K562 (cell line): ENCODE results near the gene FMNL2. TPM values are rescaled to one million over a fixed set of nuclear protein-coding genes. Genes with fewer than 3 reads are reported as not detected.

Experiments
- ATAC-seq: fragments of 200-7000 bp; cut with Tn5 transposase; 3 replicates; pipeline ENCODE4 v1.9.1; 2020; ENCODE audit warnings: moderate library complexity
- BruUV-seq: library from RNA; stranded (reverse); fragments of 400-500 nt; replicated peaks from 2 replicates; lab custom pipeline; 2021; lab: Mats Ljungman, UMichigan
- CTCF ChIA-PET: fragments of 300-600 bp; formaldehyde crosslinking; extraction: SDS; loops from one replicate; lab custom pipeline; 2021; ENCODE audit warnings: low intra/inter-chr PET ratio; lab: Yijun Ruan, JAX
- POLR2A ChIA-PET: fragments of 300-600, 350-650 bp; sonication (Branson Sonifier 250); formaldehyde crosslinking; extraction: SDS; loops from one replicate; lab custom pipeline; 2021; ENCODE audit warnings: antibody characterized with exemption, inconsistent platforms; lab: Yijun Ruan, JAX
- DNase-seq, 4 experiments: peaks; one replicate each; pipeline versions ENCODE4 v3.0.0 to v3.0.0-alpha.2; 2011 to 2018; ENCODE audit warnings: low spot score in 3 of 4, mixed read lengths in 3 of 4; ENCODE audit errors: extremely low read depth in 1 of 4
- FAIRE-seq: peaks from 2 replicates; lab custom pipeline; 2011; peaks lifted over from hg19 to GRCh38; lab: Jason Lieb, UNC
- H2AFZ ChIP-seq: 2 replicates; pipeline ENCODE4 v1.6.0; 2011; ENCODE audit warnings: low read depth, low read length, control low read depth, inconsistent platforms
- H3K27ac ChIP-seq: fragments of 200-600 bp; 3 replicates; pipeline ENCODE4 v1.8.0; 2011; ENCODE audit warnings: low read depth, mild to moderate bottlenecking, control low read depth, inconsistent platforms, low read length, moderate library complexity, mixed read lengths; ENCODE audit errors: extremely low read depth
- H3K27me3 ChIP-seq, 2 experiments: fragments of 300-600 bp in 1 of 2; 2 replicates in 1 of 2; 3 replicates in 1 of 2; pipeline versions ENCODE4 v1.6.0 to v1.8.0; 2011; ENCODE audit warnings: inconsistent platforms in 2 of 2, low read length in 2 of 2, mild to moderate bottlenecking in 1 of 2, mixed read lengths in 1 of 2, moderate library complexity in 1 of 2; ENCODE audit not compliant: control insufficient read depth in 2 of 2, insufficient read depth in 2 of 2
- H3K36me3 ChIP-seq: fragments of 300-600 bp; 3 replicates; pipeline ENCODE4 v1.8.0; 2011; ENCODE audit warnings: mild to moderate bottlenecking, low read length, inconsistent platforms; ENCODE audit not compliant: control insufficient read depth, insufficient read depth
- H3K4me1 ChIP-seq, 2 experiments: fragments of 200-600 bp in 1 of 2; replicated peaks in 1 of 2; 2 replicates in 1 of 2; 3 replicates in 1 of 2; pipeline versions ENCODE4 v1.5.1 to v1.8.0; 2011; ENCODE audit warnings: inconsistent platforms in 2 of 2, low read length in 2 of 2, mild to moderate bottlenecking in 1 of 2, mixed read lengths in 1 of 2, moderate library complexity in 1 of 2; ENCODE audit not compliant: control insufficient read depth in 2 of 2, insufficient read depth in 2 of 2
- H3K4me2 ChIP-seq: 2 replicates; pipeline ENCODE4 v1.6.1; 2011; ENCODE audit warnings: low read length, control low read depth, inconsistent platforms, mixed read lengths; ENCODE audit not compliant: insufficient read depth
- H3K4me3 ChIP-seq: fragments of 200-600 bp; sonication (generic), shearing (Covaris generic); 2 replicates; pipeline ENCODE4 v1.5.1; 2016; ENCODE audit warnings: control low read depth, inconsistent platforms
- H3K79me2 ChIP-seq: fragments of 200-600 bp; 3 replicates; pipeline ENCODE4 v1.8.0; 2011; ENCODE audit warnings: low read length, inconsistent platforms; ENCODE audit not compliant: control insufficient read depth, insufficient read depth
- H3K9ac ChIP-seq, 2 experiments: 2 replicates each; pipeline versions ENCODE4 v1.6.0 to v1.6.1; 2011; ENCODE audit warnings: low read depth in 2 of 2, low read length in 2 of 2, control low read depth in 1 of 2, inconsistent platforms in 1 of 2, mild to moderate bottlenecking in 1 of 2, mixed read lengths in 1 of 2; ENCODE audit not compliant: insufficient read depth in 1 of 2
- H3K9me1 ChIP-seq: one replicate; pipeline ENCODE4 v1.6.0; 2011; ENCODE audit warnings: inconsistent platforms, mild to moderate bottlenecking, low read length, moderate library complexity; ENCODE audit not compliant: control insufficient read depth, insufficient read depth
- H3K9me3 ChIP-seq: replicated peaks from 2 replicates; pipeline ENCODE4 v1.5.1; 2011; ENCODE audit warnings: low read depth, low read length, inconsistent platforms; ENCODE audit not compliant: control insufficient read depth, insufficient read depth
- H4K20me1 ChIP-seq: replicated peaks from 2 replicates; pipeline ENCODE4 v1.6.1; 2011; ENCODE audit warnings: low read length, inconsistent platforms, mixed read lengths; ENCODE audit not compliant: control insufficient read depth, insufficient read depth
- EHMT2 ChIP-seq: fragments of 450-650 bp; IDR thresholded peaks from 2 replicates; pipeline ENCODE4 v1.6.1; 2018; ENCODE audit warnings: antibody characterized with exemption
- FOSL1 ChIP-seq: fragments of 200-800 bp; sonication (Bioruptor generic); conservative IDR thresholded peaks from 2 replicates; pipeline ENCODE4 v1.6.1; 2016; ENCODE audit warnings: missing genetic modification characterization, missing compliant biosample characterization
- JUND ChIP-seq, 2 experiments: IDR thresholded peaks; 2 replicates in 1 of 2; 3 replicates in 1 of 2; pipeline ENCODE4 v1.6.1; 2011; ENCODE audit warnings: borderline replicate concordance in 2 of 2, low read depth in 2 of 2, low read length in 2 of 2, improper control_type of control experiment in 1 of 2, missing biosample characterization in 1 of 2, missing genetic modification characterization in 1 of 2, missing genetic modification reagents in 1 of 2
- POLR3G ChIP-seq: IDR thresholded peaks from 2 replicates; pipeline ENCODE4 v1.6.1; 2011; ENCODE audit not compliant: insufficient read length, insufficient replicate concordance; ENCODE audit errors: extremely low read depth
- WGBS: fragments of 100-300 bp; shearing (Covaris generic); methylation state at CpG from one replicate; pipeline ENCODE4 v1.1.6; 2016; ENCODE audit warnings: low coverage, mixed read lengths; ENCODE audit not compliant: insufficient coverage; ENCODE audit errors: missing lambda C conversion rate; 5-methylcytosine and 5-hydroxymethylcytosine counted together
- in situ Hi-C: fragments of 300-500 bp; cut with MboI; formaldehyde crosslinking; loops from 4 replicates; pipeline ENCODE4 v1.15.0; 2018; ENCODE audit warnings: inconsistent platforms, mixed read lengths
- intact Hi-C: fragments of 100-400 bp; cut with micrococcal nuclease; formaldehyde crosslinking; loops from 2 replicates; pipeline ENCODE4 v1.14.2; 2022
- polyA plus RNA-seq, 8 experiments: library from polyadenylated mRNA; depleted of rRNA in 4 of 8; stranded (reverse) in 5 of 8; unstranded in 3 of 8; fragments of >200 nt; fragmentation: Nextera tagmentation in 2 of 8; fragmentation: Illumina TruSeq in 1 of 8; extraction: Ambion mirVana in 2 of 8; extraction: Trizol in 1 of 8; gene quantifications; 2 replicates each; pipeline versions ENCODE4 v1.2.1 to v1.2.3, GENCODE V29; 2011 to 2014; ENCODE audit warnings: inconsistent platforms in 1 of 8, missing spikeins in 1 of 8
- total RNA-seq, 7 experiments: library from RNA; depleted of rRNA in 6 of 7; stranded (reverse); fragments of >200 nt in 6 of 7; fragmentation: Illumina TruSeq in 2 of 7; extraction: Trizol in 2 of 7; gene quantifications; 2 replicates each; pipeline versions ENCODE4 v1.2.1 to v1.2.3, GENCODE V29; 2011 to 2021; ENCODE audit warnings: low replicate concordance in 1 of 7

The FMNL2 gene
- total and polyA plus RNA-seq, 9 of the 15 experiments (the other 6 are each of a cell fraction or from before 2014, with no cell fraction given): 0.15 to 0.49 (median 0.24) TPM; not detected in 1

GRCh38 chr2:152585830-152586484, 251.0 kb downstream of the FMNL2 start:
- DNase-seq (peak in 1 of 4 experiments; percentile 34), ATAC-seq (peak; percentile 41; the same call in 2 of the 3 replicates), FAIRE-seq (peak; percentile 48)
- H3K79me2 ChIP-seq: no peaks in the 10 kb centered on the region
- WGBS: 18% methylated on average over 3 of the region's 3 CpGs
- no TSS peak for BruUV-seq
- ChIA-PET CTCF (no interaction called here), POLR2A (no interaction called here)
- no peak overlapping the region for H3K27ac ChIP-seq
- H3K9ac ChIP-seq: no peak overlapping the region
- no peaks in the 10 kb centered on the region for H3K27me3 ChIP-seq
- TF ChIP-seq FOSL1 (tag) (peak; percentile 79), EHMT2 (peak; percentile 62), JUND (IDR thresholded peaks at IDR 0.05; ENCODE audit: borderline replicate concordance, low read depth, low read length) (peak; percentile 63; the same call in 1 of the 2 replicates), JUND (tag; IDR thresholded peaks at IDR 0.05; ENCODE audit: borderline replicate concordance, low read depth, low read length) (no peak), POLR3G (no peak)
- H4K20me1 ChIP-seq: no peaks in the 10 kb centered on the region
- H3K9me3 ChIP-seq: no peaks in the 10 kb centered on the region
- intact Hi-C loops (no loop called here), in situ Hi-C loops (no loop called here)
- no peak overlapping the region for H2AFZ ChIP-seq
- no peaks in the 10 kb centered on the region for H3K9me1 ChIP-seq
- H3K4me3 ChIP-seq: no peak overlapping the region
- H3K4me1 ChIP-seq: peaks cover 5 to 15% of the 10 kb centered on the region in 2 experiments; a peak in 3 of 5 replicates
- H3K36me3 ChIP-seq: no peaks in the 10 kb centered on the region
- no peak overlapping the region for H3K4me2 ChIP-seq
